Measurements from ENCODE around the gene COL21A1. TPM values are rescaled to one million over a fixed set of nuclear protein-coding genes. Genes with fewer than 3 reads are reported as not detected.

COL21A1 gene
- total RNA-seq, 2 donors from 2014 or later: 4.8 to 13.3 TPM

- no peak overlapping the region for H3K27ac ChIP-seq
- WGBS: 81% methylated on average over 6 of the region's 6 CpGs
- intact Hi-C loops (cut with DNase I): loop anchor here (10.0 kb wide), 3 partner anchors 245 to 1015 kb away; no protein-coding TSS in a partner anchor
- no peaks in the 10 kb centered on the region for H3K4me1 ChIP-seq (replicated peaks)
- DNase-seq (ENCODE audit: low spot score): no peak
- no peaks in the 10 kb centered on the region for H3K36me3 ChIP-seq
- H3K4me3 ChIP-seq: no peak overlapping the region
- no peaks in the 10 kb centered on the region for H3K27me3 ChIP-seq (replicated peaks; ENCODE audit: insufficient read depth)
- TF ChIP-seq POLR2A (IDR thresholded peaks at IDR 0.05) (no peak), CTCF (IDR thresholded peaks at IDR 0.05) (no peak), POLR2AphosphoS5 (IDR thresholded peaks at IDR 0.05) (no peak)
- H3K9me3 ChIP-seq: no peaks in the 10 kb centered on the region
These were observed 42.3 kb upstream of the COL21A1 start for GRCh38 chr6:56289721-56290120.

GRCh38 chr6:56288347-56288746 is 41.0 kb upstream of the COL21A1 start:
- Histone ChIP-seq H3K4me3 (no peak overlapping the region), H3K27me3 (replicated peaks; ENCODE audit: insufficient read depth) (no peaks in the 10 kb centered on the region), H3K36me3 (no peaks in the 10 kb centered on the region), H3K4me1 (replicated peaks) (no peaks in the 10 kb centered on the region), H3K27ac (no peak overlapping the region), H3K9me3 (no peaks in the 10 kb centered on the region)
- intact Hi-C loops (cut with DNase I): no loop called here
- TF ChIP-seq POLR2A (IDR thresholded peaks at IDR 0.05) (no peak), POLR2AphosphoS5 (IDR thresholded peaks at IDR 0.05) (no peak), CTCF (IDR thresholded peaks at IDR 0.05) (no peak)
- WGBS: 68% methylated on average over 2 of the region's 2 CpGs
- DNase-seq (ENCODE audit: low spot score): no peak

- no peaks in the 10 kb centered on the region for H3K27me3 ChIP-seq (replicated peaks; ENCODE audit: insufficient read depth)
- H3K9me3 ChIP-seq: no peaks in the 10 kb centered on the region
- H3K27ac ChIP-seq: no peak overlapping the region
- no peak overlapping the region for H3K4me3 ChIP-seq
- no peaks in the 10 kb centered on the region for H3K36me3 ChIP-seq
- H3K4me1 ChIP-seq (replicated peaks): no peaks in the 10 kb centered on the region
- TF ChIP-seq CTCF (IDR thresholded peaks at IDR 0.05): no peak
- TF ChIP-seq POLR2A (IDR thresholded peaks at IDR 0.05): no peak
- TF ChIP-seq POLR2AphosphoS5 (IDR thresholded peaks at IDR 0.05): no peak
- intact Hi-C loops (cut with DNase I): no loop called here
- no peak for DNase-seq (ENCODE audit: low spot score)
These were observed 35.0 kb upstream of the COL21A1 start for GRCh38 chr6:56282391-56282790.

GRCh38 chr6:56280126-56280525 is 32.7 kb upstream of the COL21A1 start:
- Histone ChIP-seq H3K36me3 (no peaks in the 10 kb centered on the region), H3K9me3 (no peaks in the 10 kb centered on the region), H3K4me1 (replicated peaks) (no peaks in the 10 kb centered on the region), H3K27me3 (replicated peaks; ENCODE audit: insufficient read depth) (no peaks in the 10 kb centered on the region), H3K4me3 (no peak overlapping the region), H3K27ac (no peak overlapping the region)
- 86% methylated on average over 3 of the region's 3 CpGs for WGBS
- intact Hi-C loops (cut with DNase I): no loop called here
- TF ChIP-seq POLR2AphosphoS5 (IDR thresholded peaks at IDR 0.05) (no peak), POLR2A (IDR thresholded peaks at IDR 0.05) (no peak), CTCF (IDR thresholded peaks at IDR 0.05) (no peak)
- no peak for DNase-seq (ENCODE audit: low spot score)

GRCh38 chr6:56279331-56280080 is 32.1 kb upstream of the COL21A1 start:
- Histone ChIP-seq H3K27me3 (replicated peaks; ENCODE audit: insufficient read depth) (no peaks in the 10 kb centered on the region), H3K4me1 (replicated peaks) (no peaks in the 10 kb centered on the region), H3K27ac (no peak overlapping the region), H3K4me3 (no peak overlapping the region), H3K9me3 (no peaks in the 10 kb centered on the region), H3K36me3 (no peaks in the 10 kb centered on the region)
- TF ChIP-seq POLR2AphosphoS5 (IDR thresholded peaks at IDR 0.05) (no peak), CTCF (IDR thresholded peaks at IDR 0.05) (no peak), POLR2A (IDR thresholded peaks at IDR 0.05) (no peak)
- 90% methylated on average over 1 of the region's 1 CpG for WGBS
- no peak for DNase-seq (ENCODE audit: low spot score)
- intact Hi-C loops (cut with DNase I): no loop called here
